Esophagus muscularis mucosa (tissue), 4 donors: Measurements from ENCODE around the gene OR52E4. TPM values are rescaled to one million over a fixed set of nuclear protein-coding genes. Genes with fewer than 3 reads are reported as not detected.

Experiments
- DNase-seq: peaks from one replicate; pipeline ENCODE4 v3.0.0-alpha.2; 2017; ENCODE audit errors: extremely low spot score
- H3K27ac ChIP-seq, 4 donors: fragments of 200-600 bp; sonication (generic); replicated peaks in 1 of 4; 1 replicate in 3 of 4; 2 replicates in 1 of 4; pipeline ENCODE4 v1.5.1; 2016 to 2019; ENCODE audit warnings: mild to moderate bottlenecking in 1 of 4
- H3K27me3 ChIP-seq, 4 donors: fragments of 200-600 bp; sonication (generic); one replicate each; pipeline versions ENCODE4 v1.5.1 to v1.6.0; 2016 to 2019
- H3K36me3 ChIP-seq, 4 donors: fragments of 200-600 bp; sonication (generic); one replicate each; pipeline ENCODE4 v1.5.1; 2016 to 2019
- H3K4me1 ChIP-seq, 4 donors: fragments of 200-600 bp; sonication (generic); one replicate each; pipeline ENCODE4 v1.5.1; 2016 to 2019
- H3K4me3 ChIP-seq, 4 donors: fragments of 200-600 bp; sonication (generic); 1 replicate in 2 of 4; 2 replicates in 2 of 4; pipeline ENCODE4 v1.5.1; 2016 to 2019; ENCODE audit warnings: mild to moderate bottlenecking in 4 of 4, moderate library complexity in 1 of 4
- H3K9me3 ChIP-seq, 4 donors: fragments of 200-600 bp; sonication (generic); 1 replicate in 3 of 4; 2 replicates in 1 of 4; pipeline ENCODE4 v1.5.1; 2016 to 2019
- CTCF ChIP-seq, 3 experiments: fragments of 200-600 bp in 2 of 3; fragments of 450-650 bp in 1 of 3; sonication (generic) in 2 of 3; IDR thresholded peaks; one replicate each; pipeline ENCODE4 v1.5.1; 2017 to 2019; ENCODE audit warnings: antibody characterized with exemption in 3 of 3, mild to moderate bottlenecking in 2 of 3, moderate library complexity in 1 of 3
- EP300 ChIP-seq: sonication (generic); formaldehyde crosslinking; IDR thresholded peaks from one replicate; pipeline ENCODE4 v1.6.1; 2017; ENCODE audit warnings: antibody characterized with exemption
- POLR2A ChIP-seq: fragments of 450-650 bp; IDR thresholded peaks from one replicate; pipeline ENCODE4 v1.6.1; 2017; ENCODE audit warnings: antibody characterized with exemption, moderate library complexity, mild to moderate bottlenecking, low read depth
- POLR2AphosphoS5 ChIP-seq, 2 donors: sonication (generic); formaldehyde crosslinking; IDR thresholded peaks; one replicate each; pipeline ENCODE4 v1.6.1; 2017; ENCODE audit warnings: antibody characterized with exemption in 2 of 2
- WGBS: methylation state at CpG from one replicate; pipeline ENCODE4 v1.1.5; 2018; 5-methylcytosine and 5-hydroxymethylcytosine counted together
- intact Hi-C: fragments of 100-400 bp; cut with DNase I; formaldehyde crosslinking; loops from one replicate; pipeline ENCODE4 v1.15.1; 2023
- total RNA-seq, 4 donors: library from RNA; depleted of rRNA; stranded (reverse); fragments of >200 nt; gene quantifications; one replicate each; pipeline versions ENCODE4 v1.1.0 to v1.2.1, GENCODE V29; 2016

Gene OR52E4
- total RNA-seq, 4 donors from 2014 or later: not detected

DNA sequence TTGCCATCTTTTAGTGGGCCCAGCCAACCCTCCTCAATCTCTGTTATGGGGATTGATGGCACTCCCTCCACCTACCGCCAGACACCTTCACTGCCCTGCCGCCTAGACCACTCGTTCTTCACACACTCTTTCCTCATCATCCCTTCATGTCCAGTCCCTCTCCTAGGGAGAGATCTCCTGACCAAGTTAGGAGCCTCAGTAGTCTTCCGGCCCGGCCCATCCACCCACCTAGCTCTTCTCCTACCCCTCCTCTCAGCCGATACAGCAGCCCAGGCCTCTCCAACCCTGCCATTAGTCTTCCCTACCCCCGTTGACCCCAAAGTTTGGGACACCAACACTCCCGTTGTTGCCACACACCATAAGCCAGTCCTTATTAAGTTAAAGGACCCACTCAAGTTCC is 50.6 kb downstream of the OR52E4 start:
- TF ChIP-seq POLR2A (no peak), CTCF (IDR thresholded peaks at IDR 0.05) (no peak), EP300 (no peak), POLR2AphosphoS5 (IDR thresholded peaks at IDR 0.05) (no peak)
- WGBS: 85% methylated on average over 8 of the region's 8 CpGs
- Histone ChIP-seq H3K36me3 (no peaks in the 10 kb centered on the region), H3K9me3 (peaks cover 0 to 10% (median 0%) of the 10 kb centered on the region in 4 donors), H3K4me1 (no peaks in the 10 kb centered on the region), H3K4me3 (no peak overlapping the region), H3K27ac (no peak overlapping the region), H3K27me3 (no peaks in the 10 kb centered on the region)
- no peak for DNase-seq
- intact Hi-C loops: no loop called here

DNA sequence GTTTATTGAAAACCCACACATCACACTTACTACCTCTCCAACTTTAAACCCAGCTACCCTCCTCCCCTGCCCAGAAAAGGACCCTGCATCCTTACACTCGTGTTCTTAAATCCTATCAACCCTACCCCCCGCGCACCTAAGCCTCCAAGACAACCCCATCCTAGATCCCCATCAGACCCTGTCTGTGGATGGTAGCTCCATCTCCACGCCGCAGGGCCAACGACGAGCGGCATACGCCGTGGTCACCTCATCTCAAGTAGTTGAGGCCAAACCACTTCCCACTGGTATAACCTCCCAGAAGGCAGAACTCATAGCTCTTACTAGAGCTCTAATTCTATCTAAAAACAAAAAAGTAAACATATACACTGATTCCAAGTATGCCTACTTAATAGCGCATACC is 52.2 kb downstream of the OR52E4 start:
- H3K4me1 ChIP-seq: no peaks in the 10 kb centered on the region
- H3K27me3 ChIP-seq: no peaks in the 10 kb centered on the region
- H3K27ac ChIP-seq: no peak overlapping the region
- no peak overlapping the region for H3K4me3 ChIP-seq
- intact Hi-C loops: no loop called here
- no peaks in the 10 kb centered on the region for H3K36me3 ChIP-seq
- peak; percentile 78 for DNase-seq
- WGBS: 89% methylated on average over 11 of the region's 11 CpGs
- H3K9me3 ChIP-seq: peaks cover 0 to 6% (median 0%) of the 10 kb centered on the region in 4 donors
- TF ChIP-seq EP300 (no peak), CTCF (IDR thresholded peaks at IDR 0.05) (no peak), POLR2AphosphoS5 (IDR thresholded peaks at IDR 0.05) (no peak), POLR2A (no peak)

DNA sequence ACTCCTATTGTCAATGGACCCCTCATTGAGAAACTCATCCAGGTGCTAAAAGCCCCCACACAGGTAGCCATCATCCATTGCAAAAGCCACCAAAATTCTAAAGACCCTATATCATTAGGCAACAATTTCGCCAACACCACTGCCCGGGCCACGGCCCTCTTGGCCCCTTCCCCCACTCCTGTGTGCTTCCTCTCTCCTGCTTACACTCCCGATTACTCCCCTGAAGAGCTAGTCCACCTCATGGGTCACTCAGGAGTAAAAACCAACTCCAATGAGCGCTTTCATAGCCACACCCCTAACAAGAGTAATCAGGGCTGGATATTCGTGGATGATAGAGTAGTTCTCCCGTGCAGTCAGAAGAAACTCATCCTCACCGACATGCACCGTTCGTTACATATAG is 52.7 kb downstream of the OR52E4 start:
- Histone ChIP-seq H3K9me3 (peaks cover 0 to 6% (median 0%) of the 10 kb centered on the region in 4 donors), H3K4me3 (no peak overlapping the region), H3K27ac (no peak overlapping the region), H3K27me3 (no peaks in the 10 kb centered on the region), H3K4me1 (no peaks in the 10 kb centered on the region), H3K36me3 (no peaks in the 10 kb centered on the region)
- no peak for TF ChIP-seq EP300
- no peak for TF ChIP-seq CTCF (IDR thresholded peaks at IDR 0.05)
- TF ChIP-seq POLR2A: no peak
- TF ChIP-seq POLR2AphosphoS5 (IDR thresholded peaks at IDR 0.05): no peak
- no peak for DNase-seq
- intact Hi-C loops: no loop called here
- 81% methylated on average over 10 of the region's 10 CpGs for WGBS

Other genes starting within 250 kb of the OR52E4 start
- gene TRIM5, start 195.6 kb upstream of the OR52E4 start, total RNA-seq: 10 to 100 TPM; 15.9 to 21.5 (median 16.6) TPM
- 10 to 100 TPM; 27.1 to 46.6 (median 36.7) TPM for gene TRIM22, start 190.8 kb upstream of the OR52E4 start, total RNA-seq
- not detected for gene OR56B1, start 144.2 kb upstream of the OR52E4 start, total RNA-seq
- gene OR52N4, start 126.4 kb upstream of the OR52E4 start, total RNA-seq: not detected
- gene OR52N5, start 97.3 kb upstream of the OR52E4 start, total RNA-seq: under 1 TPM in 1 of 4 donors, not detected in 3; 0.17 TPM
- gene OR52N1, start 89.4 kb upstream of the OR52E4 start, total RNA-seq: not detected
- not detected for gene OR52N2, start 71.7 kb upstream of the OR52E4 start, total RNA-seq
- not detected for gene OR52E6, start 38.7 kb upstream of the OR52E4 start, total RNA-seq
- not detected for gene OR52E8, start 22.9 kb upstream of the OR52E4 start, total RNA-seq
- not detected for gene OR52E5, start 12.6 kb downstream of the OR52E4 start, total RNA-seq
- gene OR56A3, start 61.6 kb downstream of the OR52E4 start, total RNA-seq: not detected
- not detected for gene OR56A5, start 87.9 kb downstream of the OR52E4 start, total RNA-seq
- gene OR52L1, start 106.4 kb downstream of the OR52E4 start, total RNA-seq: not detected
- gene OR56A4, start 126.3 kb downstream of the OR52E4 start, total RNA-seq: not detected
- not detected for gene OR56A1, start 150.1 kb downstream of the OR52E4 start, total RNA-seq
- not detected for gene OR56B4, start 227.1 kb downstream of the OR52E4 start, total RNA-seq